Muscle of back (tissue), 11 donors: ENCODE data around the gene ANKFN1. TPM values are rescaled to one million over a fixed set of nuclear protein-coding genes. Genes with fewer than 3 reads are reported as not detected.
"Not testable (repeated sequence)": the region's sequence is repeated elsewhere in the genome, so short reads cannot be mapped to it uniquely, and the experiment has no call there.

ENCODE experiments used
- DNase-seq, 3 donors: peaks; one replicate each; pipeline versions ENCODE4 v3.0.0 to v3.0.0-alpha.2; 2013
- polyA plus RNA-seq, 10 donors: library from polyadenylated mRNA; unstranded; fragments of 120-200 nt; gene quantifications; one replicate each; pipeline ENCODE4 v1.2.1, GENCODE V29; 2013; ENCODE audit not compliant: insufficient read length in 10 of 10

ANKFN1 gene
- polyA plus RNA-seq, 10 donors, result 0.40 to 8.7 (median 3.4) TPM

DNA sequence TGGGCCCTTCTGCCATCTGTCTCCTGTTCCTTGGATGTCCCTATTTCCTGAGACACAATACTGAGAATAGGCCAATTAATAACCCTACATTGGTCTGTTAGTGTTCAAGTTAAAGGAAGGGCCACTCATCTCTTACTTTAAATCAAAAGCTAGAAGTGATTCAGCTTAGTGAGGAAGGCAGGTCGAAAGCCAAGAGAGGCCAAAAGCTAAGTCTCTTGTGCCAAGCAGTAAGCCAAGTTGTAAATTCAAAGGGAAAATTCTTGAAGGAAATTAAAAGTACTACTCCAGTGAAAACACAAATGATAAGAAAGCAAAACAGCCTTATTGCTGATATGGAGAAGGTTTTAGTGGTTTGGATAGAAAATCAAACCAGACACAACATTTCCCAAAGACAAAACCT is 28.8 kb downstream of the ANKFN1 start:
- DNase-seq, result no peak

DNA sequence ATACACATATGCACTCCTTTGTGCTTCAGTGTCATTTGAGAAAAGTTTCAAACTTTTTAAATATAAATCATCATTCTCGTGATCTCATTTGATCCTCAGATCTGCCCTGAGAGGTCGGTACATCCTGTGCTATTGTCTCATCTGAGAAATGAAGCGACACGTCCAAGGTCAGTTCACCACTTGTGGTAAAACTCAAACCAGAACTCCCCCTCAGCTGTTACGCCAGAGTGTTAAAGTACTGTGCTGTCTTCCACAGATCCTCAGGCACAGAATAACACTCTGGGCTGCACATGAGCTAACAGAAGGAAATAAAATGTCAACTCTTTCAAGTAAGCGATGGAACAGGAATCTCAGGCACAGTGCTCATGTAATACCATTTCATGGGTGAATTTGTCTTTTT is 31.4 kb downstream of the ANKFN1 start:
- DNase-seq, result no peak

DNA sequence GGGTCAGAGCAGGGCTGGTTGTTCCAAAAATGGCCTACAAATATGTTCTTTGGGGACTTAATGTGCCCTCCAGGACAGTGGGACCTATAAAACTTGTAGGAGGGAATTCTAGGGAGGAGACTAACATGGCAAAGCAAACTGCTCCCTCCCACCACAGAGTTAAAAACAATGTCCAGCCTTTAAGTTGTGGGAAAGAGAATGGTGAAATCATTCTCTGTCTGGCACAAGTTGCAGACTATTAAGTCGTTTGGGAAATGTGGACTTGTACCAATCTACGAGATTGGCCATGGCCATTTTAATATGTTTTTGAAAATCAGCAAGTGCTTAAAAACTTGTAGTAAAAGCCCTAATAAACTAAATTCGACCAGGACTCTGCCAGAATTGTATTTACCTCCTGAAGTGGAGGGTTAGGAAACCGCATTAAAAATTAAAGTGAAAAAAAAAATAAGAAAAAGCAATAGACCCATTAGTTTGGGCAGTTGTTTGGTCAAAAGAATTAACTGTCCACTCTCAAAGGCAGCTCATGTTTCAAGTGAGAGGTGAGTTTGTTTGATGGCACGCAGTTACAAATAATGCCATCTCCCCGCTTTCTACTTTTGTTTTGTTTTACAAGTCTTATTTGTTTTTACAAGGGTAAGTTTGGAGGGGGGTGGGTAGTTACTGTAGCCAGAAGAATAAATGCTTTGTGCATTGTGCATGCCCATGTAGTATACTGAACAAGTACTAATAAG is 32.4 kb downstream of the ANKFN1 start:
- DNase-seq, result no peak

- peak; percentile 40 to 84 (median 57) for DNase-seq
These were observed 33.0 kb downstream of the ANKFN1 start for GRCh38 chr17:56186222-56186786.

GRCh38 chr17:56203430-56203829 is 50.2 kb downstream of the ANKFN1 start:
- no peak for DNase-seq

DNA sequence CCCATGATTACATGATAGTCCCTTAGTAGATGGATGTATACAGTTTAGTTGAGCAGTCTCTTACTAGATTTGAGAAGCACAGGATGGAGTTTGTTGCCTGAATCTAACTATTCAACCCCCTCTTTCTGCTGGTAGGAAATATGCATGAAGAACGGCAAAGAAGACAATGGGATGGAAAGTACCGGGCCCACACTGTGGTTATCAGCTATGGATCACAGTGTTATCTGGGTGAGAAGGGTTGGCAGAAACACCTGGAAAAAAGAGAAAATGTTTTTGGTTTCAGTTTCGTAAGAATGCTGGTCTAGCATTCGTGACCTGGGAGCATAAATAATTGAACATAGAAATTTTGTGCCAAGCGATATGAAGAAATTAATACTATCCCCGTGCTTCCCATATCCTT is 53.1 kb downstream of the ANKFN1 start:
- DNase-seq, result no peak

GRCh38 chr17:56213031-56213430 is 59.8 kb downstream of the ANKFN1 start:
- no peak for DNase-seq

- no peak for DNase-seq
These were observed 64.6 kb downstream of the ANKFN1 start for GRCh38 chr17:56217921-56218320.

DNA sequence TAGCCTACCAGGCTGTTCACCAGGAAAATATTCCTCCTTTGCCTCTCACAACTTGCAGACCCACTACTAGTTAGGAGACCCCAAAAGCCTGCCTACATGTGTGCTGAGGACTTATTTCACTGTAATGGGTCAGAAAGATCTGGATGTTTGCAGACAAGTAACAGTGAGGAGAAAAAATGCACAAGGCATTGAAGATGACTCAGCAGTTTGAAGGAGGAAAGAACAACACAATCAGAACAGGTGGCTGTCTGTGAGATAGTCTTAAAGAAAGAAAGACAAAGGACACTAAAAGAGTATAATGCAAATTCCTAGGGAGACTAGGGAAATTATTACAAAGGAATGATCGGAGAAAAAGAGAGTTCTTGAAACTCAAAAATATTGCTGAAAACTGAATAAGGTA is 69.0 kb downstream of the ANKFN1 start:
- DNase-seq, result no peak

GRCh38 chr17:56230660-56231059 is 77.4 kb downstream of the ANKFN1 start:
- DNase-seq, result peak in 2 of 3 donors; percentile 1 to 17

DNA sequence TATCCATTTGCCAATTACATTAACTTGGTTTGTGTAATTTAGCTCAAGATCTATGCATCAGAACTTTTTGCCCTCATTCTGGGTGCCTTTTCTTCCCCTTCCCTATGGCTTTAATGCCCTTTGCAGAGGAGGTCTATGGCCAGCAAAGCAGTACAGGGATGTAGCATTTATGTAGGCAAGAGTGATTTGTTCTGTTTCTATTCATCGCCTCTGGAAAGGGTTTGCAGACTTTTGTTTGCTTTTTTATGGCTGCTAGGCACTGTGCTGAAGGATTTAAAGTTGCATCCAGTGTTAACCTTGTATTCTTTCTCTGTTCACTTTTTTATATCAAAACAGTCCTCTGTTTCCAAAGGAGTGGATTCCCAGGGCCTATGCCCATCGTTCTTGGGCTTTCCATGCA is 78.0 kb downstream of the ANKFN1 start:
- no peak for DNase-seq

GRCh38 chr17:56231693-56232092 is 78.4 kb downstream of the ANKFN1 start:
- DNase-seq, result no peak

- DNase-seq, result no peak
These were observed 91.1 kb downstream of the ANKFN1 start for GRCh38 chr17:56244268-56244890.

DNA sequence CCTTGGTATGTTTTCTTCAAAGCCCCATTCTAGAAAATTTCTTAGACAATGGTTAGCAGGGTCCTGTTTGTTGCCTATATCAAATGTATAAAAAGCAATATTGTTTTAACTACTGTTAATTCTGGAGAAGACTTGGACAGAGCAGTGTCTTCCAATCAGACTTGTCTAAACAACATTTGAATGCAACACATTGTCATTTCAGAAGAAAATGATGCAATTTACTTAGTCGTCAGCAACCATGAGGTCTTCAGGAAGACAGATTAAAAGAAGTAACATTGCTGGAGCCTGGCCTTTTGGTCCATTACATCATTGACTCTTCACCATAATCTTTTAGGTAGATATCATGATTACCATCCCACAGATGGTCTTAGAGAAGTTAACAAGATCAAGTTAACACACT is 94.5 kb downstream of the ANKFN1 start:
- no peak for DNase-seq

GRCh38 chr17:56257075-56257474 is 103.8 kb downstream of the ANKFN1 start:
- DNase-seq, result no peak

GRCh38 chr17:56260376-56261002 is 107.2 kb downstream of the ANKFN1 start:
- DNase-seq, result peak in 2 of 3 donors; percentile 6 to 47

GRCh38 chr17:56262803-56263202 is 109.5 kb downstream of the ANKFN1 start:
- DNase-seq, result no peak

DNA sequence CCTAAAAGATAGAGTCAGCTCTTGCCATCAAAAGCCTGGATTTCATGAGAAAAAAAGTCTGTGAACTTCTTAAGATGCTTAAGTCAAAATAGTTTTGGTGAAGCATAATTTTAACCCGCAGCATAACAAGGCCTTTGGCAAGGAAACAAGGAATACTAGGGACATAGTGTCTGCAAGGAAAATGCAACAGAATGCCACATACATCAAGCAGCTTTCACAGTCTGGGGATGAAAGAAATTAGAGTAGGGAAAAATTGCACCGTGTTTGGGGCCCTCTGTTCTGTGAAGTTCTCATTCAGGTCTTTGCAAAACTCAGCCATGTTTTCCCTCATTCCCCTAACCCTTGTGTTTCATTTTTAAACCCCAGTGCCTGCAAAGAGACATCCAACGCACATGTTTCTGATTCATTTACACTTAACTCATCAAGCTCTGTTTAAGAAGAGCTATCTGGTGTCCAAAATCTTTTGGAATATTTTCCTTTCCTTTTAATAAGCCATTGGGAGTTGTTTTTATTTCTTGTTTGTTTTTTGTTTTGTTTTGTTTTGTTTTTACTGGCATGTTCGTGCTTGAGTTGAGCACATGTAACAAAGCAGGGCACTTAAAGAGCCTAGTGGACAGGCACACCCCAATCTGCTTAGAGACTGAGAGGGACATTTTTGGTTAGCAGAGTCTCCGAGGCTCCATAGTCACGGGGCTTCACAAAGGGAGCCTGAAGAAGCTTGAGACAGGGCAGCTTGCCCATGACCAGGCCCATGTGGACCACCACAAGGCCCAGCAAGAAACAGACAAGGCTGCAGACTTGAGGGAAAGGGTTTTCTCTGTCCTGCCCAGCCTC is 116.5 kb downstream of the ANKFN1 start:
- DNase-seq, result peak in 2 of 3 donors; percentile 43 to 47

DNA sequence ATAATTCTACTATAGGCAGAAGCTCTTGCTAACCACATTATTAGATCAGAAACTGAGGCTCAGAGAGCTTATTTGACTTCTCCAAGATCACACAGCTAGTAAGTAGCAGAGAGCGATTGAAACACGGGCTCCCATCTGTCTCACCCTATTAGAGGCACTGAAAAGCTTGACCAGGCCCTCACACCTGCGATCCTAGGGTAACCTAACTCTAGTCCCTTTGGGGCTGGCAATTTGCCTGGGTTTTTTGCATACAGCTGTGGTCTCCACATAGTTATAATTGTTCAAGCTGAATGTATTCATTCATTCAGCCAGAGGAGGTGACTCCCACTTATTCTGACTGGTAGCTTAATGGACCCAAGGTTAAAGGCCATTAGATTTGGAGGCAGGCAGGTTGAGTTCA is 121.2 kb downstream of the ANKFN1 start:
- no peak for DNase-seq

GRCh38 chr17:56284482-56284881 is 131.2 kb downstream of the ANKFN1 start:
- DNase-seq, result no peak

DNA sequence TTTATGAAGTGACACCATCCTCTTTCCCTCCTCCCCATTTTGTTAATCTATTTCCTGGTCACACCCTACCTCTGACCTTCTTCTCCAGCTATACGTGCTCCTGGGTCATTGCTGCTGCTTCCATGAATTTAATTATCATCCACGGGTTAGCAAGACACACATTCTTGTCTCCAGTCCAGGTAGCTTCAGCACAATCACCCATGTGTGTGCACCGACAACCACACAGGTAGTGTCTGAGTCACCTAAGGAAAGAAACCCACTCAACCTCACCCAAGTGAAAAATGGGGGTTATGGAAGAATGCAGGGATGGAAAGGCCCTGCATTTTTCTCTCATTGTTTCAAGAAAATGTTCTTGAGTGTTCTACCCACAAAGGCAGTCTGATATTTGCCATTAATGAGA is 135.5 kb downstream of the ANKFN1 start:
- DNase-seq, result not testable (repeated sequence)

- no peak for DNase-seq
These were observed 136.0 kb downstream of the ANKFN1 start for GRCh38 chr17:56289321-56289720.
